Esophagus muscularis mucosa (tissue), 4 donors: ENCODE results near the gene INPP1. TPM values are rescaled to one million over a fixed set of nuclear protein-coding genes. Genes with fewer than 3 reads are reported as not detected.

ENCODE experiments used
- DNase-seq: peaks from one replicate; pipeline ENCODE4 v3.0.0-alpha.2; 2017; ENCODE audit errors: extremely low spot score
- H3K27ac ChIP-seq, 4 donors: fragments of 200-600 bp; sonication (generic); replicated peaks in 1 of 4; 1 replicate in 3 of 4; 2 replicates in 1 of 4; pipeline ENCODE4 v1.5.1; 2016 to 2019; ENCODE audit warnings: mild to moderate bottlenecking in 1 of 4
- H3K27me3 ChIP-seq, 4 donors: fragments of 200-600 bp; sonication (generic); one replicate each; pipeline versions ENCODE4 v1.5.1 to v1.6.0; 2016 to 2019
- H3K36me3 ChIP-seq, 4 donors: fragments of 200-600 bp; sonication (generic); one replicate each; pipeline ENCODE4 v1.5.1; 2016 to 2019
- H3K4me1 ChIP-seq, 4 donors: fragments of 200-600 bp; sonication (generic); one replicate each; pipeline ENCODE4 v1.5.1; 2016 to 2019
- H3K4me3 ChIP-seq, 4 donors: fragments of 200-600 bp; sonication (generic); 1 replicate in 2 of 4; 2 replicates in 2 of 4; pipeline ENCODE4 v1.5.1; 2016 to 2019; ENCODE audit warnings: mild to moderate bottlenecking in 4 of 4, moderate library complexity in 1 of 4
- H3K9me3 ChIP-seq, 4 donors: fragments of 200-600 bp; sonication (generic); 1 replicate in 3 of 4; 2 replicates in 1 of 4; pipeline ENCODE4 v1.5.1; 2016 to 2019
- CTCF ChIP-seq, 3 experiments: fragments of 200-600 bp in 2 of 3; fragments of 450-650 bp in 1 of 3; sonication (generic) in 2 of 3; IDR thresholded peaks; one replicate each; pipeline ENCODE4 v1.5.1; 2017 to 2019; ENCODE audit warnings: antibody characterized with exemption in 3 of 3, mild to moderate bottlenecking in 2 of 3, moderate library complexity in 1 of 3
- EP300 ChIP-seq: sonication (generic); formaldehyde crosslinking; IDR thresholded peaks from one replicate; pipeline ENCODE4 v1.6.1; 2017; ENCODE audit warnings: antibody characterized with exemption
- POLR2A ChIP-seq: fragments of 450-650 bp; IDR thresholded peaks from one replicate; pipeline ENCODE4 v1.6.1; 2017; ENCODE audit warnings: antibody characterized with exemption, moderate library complexity, mild to moderate bottlenecking, low read depth
- POLR2AphosphoS5 ChIP-seq, 2 donors: sonication (generic); formaldehyde crosslinking; IDR thresholded peaks; one replicate each; pipeline ENCODE4 v1.6.1; 2017; ENCODE audit warnings: antibody characterized with exemption in 2 of 2
- WGBS: methylation state at CpG from one replicate; pipeline ENCODE4 v1.1.5; 2018; 5-methylcytosine and 5-hydroxymethylcytosine counted together
- intact Hi-C: fragments of 100-400 bp; cut with DNase I; formaldehyde crosslinking; loops from one replicate; pipeline ENCODE4 v1.15.1; 2023
- total RNA-seq, 4 donors: library from RNA; depleted of rRNA; stranded (reverse); fragments of >200 nt; gene quantifications; one replicate each; pipeline versions ENCODE4 v1.1.0 to v1.2.1, GENCODE V29; 2016

Gene INPP1
- total RNA-seq, 4 donors from 2014 or later, result 17.1 to 23.6 (median 21.0) TPM

GRCh38 chr2:190415794-190416775 lies 72.7 kb downstream of the INPP1 start:
- peaks cover 16 to 69% (median 68%) of the 10 kb centered on the region in 4 donors for H3K4me1 ChIP-seq
- H3K36me3 ChIP-seq, result no peaks in the 10 kb centered on the region
- 56% methylated on average over 2 of the region's 2 CpGs for WGBS
- TF ChIP-seq CTCF (IDR thresholded peaks at IDR 0.05) (no peak), EP300 (no peak), POLR2A (no peak)
- no peak overlapping the region for H3K27ac ChIP-seq
- intact Hi-C loops, result no loop called here
- no peak overlapping the region for H3K4me3 ChIP-seq
- H3K27me3 ChIP-seq, result no peaks in the 10 kb centered on the region
- no peaks in the 10 kb centered on the region for H3K9me3 ChIP-seq
- no peak for DNase-seq

GRCh38 chr2:190417045-190417842 lies 73.9 kb downstream of the INPP1 start:
- 95% methylated on average over 9 of the region's 9 CpGs for WGBS
- H3K4me1 ChIP-seq, result peaks cover 16 to 66% (median 62%) of the 10 kb centered on the region in 4 donors
- no peaks in the 10 kb centered on the region for H3K36me3 ChIP-seq
- DNase-seq, result no peak
- H3K27me3 ChIP-seq, result no peaks in the 10 kb centered on the region
- intact Hi-C loops, result no loop called here
- H3K9me3 ChIP-seq, result no peaks in the 10 kb centered on the region
- no peak overlapping the region for H3K4me3 ChIP-seq
- no peak for TF ChIP-seq CTCF (IDR thresholded peaks at IDR 0.05)
- no peak for TF ChIP-seq EP300
- no peak for TF ChIP-seq POLR2A
- TF ChIP-seq POLR2AphosphoS5 (IDR thresholded peaks at IDR 0.05), result no peak
- no peak overlapping the region for H3K27ac ChIP-seq

GRCh38 chr2:190418727-190419126 lies 75.3 kb downstream of the INPP1 start:
- H3K4me3 ChIP-seq, result no peak overlapping the region
- H3K9me3 ChIP-seq, result no peaks in the 10 kb centered on the region
- intact Hi-C loops, result no loop called here
- no peak overlapping the region for H3K27ac ChIP-seq
- no peak for DNase-seq
- H3K27me3 ChIP-seq, result no peaks in the 10 kb centered on the region
- H3K36me3 ChIP-seq, result no peaks in the 10 kb centered on the region
- TF ChIP-seq CTCF (IDR thresholded peaks at IDR 0.05) (no peak), POLR2AphosphoS5 (IDR thresholded peaks at IDR 0.05) (no peak), POLR2A (no peak), EP300 (no peak)
- WGBS, result 57% methylated on average over 1 of the region's 1 CpG
- H3K4me1 ChIP-seq, result peaks cover 12 to 52% (median 48%) of the 10 kb centered on the region in 4 donors

- no peak overlapping the region for H3K27ac ChIP-seq
- TF ChIP-seq POLR2A (no peak), POLR2AphosphoS5 (IDR thresholded peaks at IDR 0.05) (no peak), CTCF (IDR thresholded peaks at IDR 0.05) (no peak)
- WGBS, result 35% methylated on average over 1 of the region's 1 CpG
- no peaks in the 10 kb centered on the region for H3K27me3 ChIP-seq
- H3K36me3 ChIP-seq, result no peaks in the 10 kb centered on the region
- no peak overlapping the region for H3K4me3 ChIP-seq
- intact Hi-C loops, result no loop called here
- DNase-seq, result no peak
- H3K4me1 ChIP-seq, result peaks cover 11 to 45% (median 35%) of the 10 kb centered on the region in 4 donors
- H3K9me3 ChIP-seq, result no peaks in the 10 kb centered on the region
These were observed 77.4 kb downstream of the INPP1 start for GRCh38 chr2:190420801-190421200.

Other genes starting within 250 kb of the INPP1 start
- 10 to 100 TPM; 12.3 to 20.2 (median 15.5) TPM for gene HIBCH, start 23.8 kb upstream of the INPP1 start, total RNA-seq
- gene MFSD6, start 64.8 kb downstream of the INPP1 start, total RNA-seq, result 100 to 1,000 TPM; 145 to 180 (median 163) TPM
- 1 to 10 TPM; 2.5 to 5.7 (median 4.3) TPM for gene NEMP2, start 191.1 kb downstream of the INPP1 start, total RNA-seq